ENCODE data around the gene KLK7.

- TF ChIP-seq CTCF (IDR thresholded peaks at IDR 0.05; ENCODE audit: low read length), result no peak
- no peak for TF ChIP-seq EZH2phosphoT487 (IDR thresholded peaks at IDR 0.05; ENCODE audit: low read length)
- TF ChIP-seq EZH2 (optimal IDR thresholded peaks at IDR 0.05; ENCODE audit: low read depth, low read length), result no peak
Measured at GRCh38 chr19:50933640-50934039, 50.1 kb downstream of the KLK7 start.
